Upper lobe of left lung (tissue), 4 donors: ENCODE measurements around the gene ECT2L.

Source experiments
- CTCF ChIP-seq, 6 experiments: fragments of 450-650 bp in 4 of 6; fragments of 200-600 bp in 2 of 6; sonication (generic) in 2 of 6; IDR thresholded peaks; one replicate each; pipeline ENCODE4 v1.5.1; 2016 to 2019; ENCODE audit warnings: antibody characterized with exemption in 6 of 6
- POLR2A ChIP-seq, 4 donors: fragments of 450-650 bp; IDR thresholded peaks; one replicate each; pipeline ENCODE4 v1.5.1; 2016 to 2017; ENCODE audit warnings: antibody characterized with exemption in 4 of 4, mild to moderate bottlenecking in 2 of 4
- POLR2AphosphoS5 ChIP-seq, 2 donors: sonication (generic); formaldehyde crosslinking; IDR thresholded peaks; one replicate each; pipeline ENCODE4 v1.5.1; 2017; ENCODE audit warnings: antibody characterized with exemption in 2 of 2

GRCh38 chr6:138944412-138944811, 148.5 kb downstream of the ECT2L start:
- no peak for TF ChIP-seq POLR2AphosphoS5 (IDR thresholded peaks at IDR 0.05)
- TF ChIP-seq POLR2A (IDR thresholded peaks at IDR 0.05) = no peak
- no peak for TF ChIP-seq CTCF (IDR thresholded peaks at IDR 0.05)
